ENCODE measurements around the gene THAP12.

- TF ChIP-seq SMAD3 (CRISPR knock-in tag; IDR thresholded peaks at IDR 0.05; ENCODE audit: borderline replicate concordance) (no peak), MLX (CRISPR knock-in tag; IDR thresholded peaks at IDR 0.05) (no peak), CREB1 (CRISPR knock-in tag; IDR thresholded peaks at IDR 0.05) (no peak), CTCF (IDR thresholded peaks at IDR 0.05) (no peak), FOXJ3 (CRISPR knock-in tag; IDR thresholded peaks at IDR 0.05; ENCODE audit: borderline replicate concordance) (no peak), GRHL2 (CRISPR knock-in tag; IDR thresholded peaks at IDR 0.05; ENCODE audit: insufficient replicate concordance, severe bottlenecking) (no peak), E2F4 (CRISPR knock-in tag; IDR thresholded peaks at IDR 0.05; ENCODE audit: borderline replicate concordance, low read depth) (no peak), CDX4 (CRISPR knock-in tag; IDR thresholded peaks at IDR 0.05; ENCODE audit: borderline replicate concordance) (no peak), ZMAT4 (CRISPR knock-in tag; IDR thresholded peaks at IDR 0.05) (no peak)
Measured at GRCh38 chr11:76336597-76336996, 44.3 kb downstream of the THAP12 start.
